ENCODE measurements around the gene ZDHHC11B.
"Not testable (repeated sequence)": the region's sequence is repeated elsewhere in the genome, so short reads cannot be mapped to it uniquely, and the experiment has no call there.

Gene ZDHHC11B, protein sequence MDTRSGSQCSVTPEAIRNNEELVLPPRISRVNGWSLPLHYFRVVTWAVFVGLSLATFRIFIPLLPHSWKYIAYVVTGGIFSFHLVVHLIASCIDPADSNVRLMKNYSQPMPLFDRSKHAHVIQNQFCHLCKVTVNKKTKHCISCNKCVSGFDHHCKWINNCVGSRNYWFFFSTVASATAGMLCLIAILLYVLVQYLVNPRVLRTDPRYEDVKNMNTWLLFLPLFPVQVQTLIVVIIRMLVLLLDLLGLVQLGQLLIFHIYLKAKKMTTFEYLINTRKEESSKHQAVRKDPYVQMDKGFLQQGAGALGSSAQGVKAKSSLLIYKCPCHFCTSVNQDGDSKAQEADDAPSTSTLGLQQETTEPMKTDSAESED

GRCh38 chr5:784428-785177, at the start of gene ZDHHC11B:
Gene ZDHHC11B, minus strand, starts transcription at chr5:784729. Its CDS starts 17,810 bp downstream, at chr5:766919.
- not testable (repeated sequence) for H3K4me3 ChIP-seq (ENCODE audit: low read depth, low read length)
- peak; percentile 48 for DNase-seq (ENCODE audit: low read depth)

DNA sequence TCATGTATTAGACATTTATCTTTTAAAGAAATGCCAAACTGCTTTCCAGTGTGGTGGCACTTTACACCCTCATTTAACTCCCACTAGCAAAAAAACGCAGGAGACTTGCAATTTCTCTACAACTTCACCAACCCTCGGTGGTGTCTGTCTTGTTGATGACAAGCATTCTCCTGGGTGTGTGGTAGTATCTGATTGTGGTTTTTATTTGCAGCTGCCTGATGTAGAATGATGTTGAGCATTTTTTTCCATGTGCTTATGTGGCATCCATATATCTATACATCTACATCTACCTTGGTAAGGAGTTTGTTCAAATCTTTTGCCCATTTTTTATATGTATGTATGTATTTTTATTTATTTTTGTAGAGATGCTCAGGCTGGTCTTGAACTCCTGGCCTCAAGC, 49.5 kb upstream of the ZDHHC11B start:
- not testable (repeated sequence) for H3K4me3 ChIP-seq (ENCODE audit: low read depth, low read length); DNase-seq (ENCODE audit: low read depth)

DNA sequence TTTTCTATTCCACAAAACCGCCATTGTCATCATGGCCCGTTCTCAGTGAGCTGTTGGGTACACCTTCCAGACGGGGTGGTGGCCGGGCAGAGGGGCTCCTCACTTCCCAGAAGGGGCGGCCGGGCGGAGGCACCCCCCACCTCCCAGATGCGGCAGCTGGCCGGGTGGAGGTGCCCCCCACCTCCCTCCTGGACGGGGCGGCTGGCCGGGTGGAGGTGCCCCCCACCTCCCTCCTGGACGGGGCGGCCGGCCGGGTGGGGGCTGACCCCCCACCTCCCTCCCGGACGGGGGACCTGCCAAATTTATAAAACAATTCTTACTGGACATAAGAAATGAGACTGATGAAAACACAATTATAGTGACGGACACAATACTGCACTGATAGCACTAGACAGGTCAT, 43.7 kb upstream of the ZDHHC11B start:
- H3K4me3 ChIP-seq (ENCODE audit: low read depth, low read length); DNase-seq (ENCODE audit: low read depth): not testable (repeated sequence)

DNA sequence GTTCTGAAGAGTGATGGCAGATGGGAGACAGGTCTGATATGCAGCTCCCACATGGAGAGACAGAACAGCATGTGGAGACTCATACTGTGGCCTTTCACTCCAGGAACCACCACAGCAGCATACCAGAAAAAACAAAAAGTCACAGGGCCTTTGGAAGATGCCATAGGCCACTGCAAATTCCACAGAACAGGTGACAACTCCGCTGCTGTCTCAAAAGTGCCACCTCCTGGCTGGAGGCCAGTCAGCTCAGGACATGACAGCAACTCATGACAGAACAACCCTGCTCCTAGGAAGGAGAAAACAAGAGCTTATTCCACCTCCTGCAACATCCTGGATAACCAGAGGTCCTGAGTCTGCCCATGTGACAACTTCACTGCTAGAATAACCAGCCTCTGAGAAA, 41.0 kb upstream of the ZDHHC11B start:
- peak; percentile 6 for TF ChIP-seq CTCF (IDR thresholded peaks at IDR 0.05; ENCODE audit: low read depth, low read length)
- not testable (repeated sequence) for H3K4me3 ChIP-seq (ENCODE audit: low read depth, low read length); DNase-seq (ENCODE audit: low read depth)

DNA sequence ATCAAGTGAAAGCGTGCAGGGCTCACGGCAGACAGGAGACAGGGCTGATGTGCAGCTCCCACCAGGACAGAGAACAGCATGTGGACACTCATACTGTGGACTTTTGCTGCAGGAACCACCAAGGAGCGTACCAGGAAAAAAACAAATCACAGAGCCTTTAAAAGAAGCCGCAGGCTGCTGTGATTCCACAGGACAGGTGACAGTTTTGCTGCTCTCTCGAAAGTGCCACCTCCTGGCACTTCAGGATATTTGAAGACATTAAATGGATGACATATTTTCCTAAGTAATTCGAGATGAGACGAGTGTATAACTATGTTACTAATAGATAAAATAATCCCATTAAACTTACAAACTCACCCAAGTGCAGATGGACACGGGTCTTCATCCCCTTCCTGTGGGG, 37.0 kb upstream of the ZDHHC11B start:
- no peak for TF ChIP-seq POLR2A (IDR thresholded peaks at IDR 0.05; ENCODE audit: extremely low read depth, insufficient read length)
- TF ChIP-seq MYC (IDR thresholded peaks at IDR 0.05; ENCODE audit: low read depth, low read length) = no peak
- TF ChIP-seq, protein P1, sequence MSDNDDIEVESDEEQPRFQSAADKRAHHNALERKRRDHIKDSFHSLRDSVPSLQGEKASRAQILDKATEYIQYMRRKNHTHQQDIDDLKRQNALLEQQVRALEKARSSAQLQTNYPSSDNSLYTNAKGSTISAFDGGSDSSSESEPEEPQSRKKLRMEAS (IDR thresholded peaks at IDR 0.05; ENCODE audit: low read depth, low read length) = no peak
- TF ChIP-seq CTCF (IDR thresholded peaks at IDR 0.05; ENCODE audit: low read depth, low read length) = no peak
- DNase-seq (ENCODE audit: low read depth) = no peak
- H3K4me3 ChIP-seq (ENCODE audit: low read depth, low read length) = no peak overlapping the region

- TF ChIP-seq CTCF (IDR thresholded peaks at IDR 0.05; ENCODE audit: low read depth, low read length) (no peak), POLR2A (IDR thresholded peaks at IDR 0.05; ENCODE audit: extremely low read depth, insufficient read length) (no peak), MYC (IDR thresholded peaks at IDR 0.05; ENCODE audit: low read depth, low read length) (no peak)
- TF ChIP-seq, protein P1 (IDR thresholded peaks at IDR 0.05; ENCODE audit: low read depth, low read length) = no peak
- DNase-seq (ENCODE audit: low read depth) = no peak
- no peak overlapping the region for H3K4me3 ChIP-seq (ENCODE audit: low read depth, low read length)
Measured at GRCh38 chr5:820245-820644, 35.7 kb upstream of the ZDHHC11B start.

GRCh38 chr5:819078-819477, 34.5 kb upstream of the ZDHHC11B start:
- TF ChIP-seq, protein P1 (IDR thresholded peaks at IDR 0.05; ENCODE audit: low read depth, low read length) = no peak
- TF ChIP-seq POLR2A (IDR thresholded peaks at IDR 0.05; ENCODE audit: extremely low read depth, insufficient read length) (no peak), MYC (IDR thresholded peaks at IDR 0.05; ENCODE audit: low read depth, low read length) (no peak), CTCF (IDR thresholded peaks at IDR 0.05; ENCODE audit: low read depth, low read length) (no peak)
- H3K4me3 ChIP-seq (ENCODE audit: low read depth, low read length) = no peak overlapping the region
- no peak for DNase-seq (ENCODE audit: low read depth)

Measured in NB4 (cell line).